ENCODE measurements around the gene EHBP1L1. TPM values are rescaled to one million over a fixed set of nuclear protein-coding genes. Genes with fewer than 3 reads are reported as not detected.
A peak's percentile ranks its signal among the peaks of the same experiment; 100 is the strongest.

Gene EHBP1L1
- total RNA-seq, 2 donors from 2014 or later = 53.4 to 61.0 TPM

GRCh38 chr11:65586676-65587075 lies 10.8 kb downstream of the EHBP1L1 start:
- intact Hi-C loops (cut with DNase I) = no loop called here
- no peak for DNase-seq
- peak; percentile 3 to 48 for ATAC-seq

- peak; percentile 44 to 45 for ATAC-seq
- intact Hi-C loops (cut with DNase I) = loop anchor here in 1 of 2 donors (2.0 kb wide), 1 partner anchor 48 kb away; no protein-coding TSS in a partner anchor
Measured at GRCh38 chr11:65588199-65589054, 12.6 kb downstream of the EHBP1L1 start.

GRCh38 chr11:65589444-65590239 lies 13.8 kb downstream of the EHBP1L1 start:
- intact Hi-C loops (cut with DNase I) = loop anchor here (2.0 to 10.0 kb wide), 2 partner anchors 45 to 49 kb away; no protein-coding TSS in a partner anchor
- ATAC-seq = no peak

More at GRCh38 chr11:65588199-65589054, 12.6 kb downstream of the EHBP1L1 start:
- DNase-seq = no peak

GRCh38 chr11:65590240-65590738 lies 14.4 kb downstream of the EHBP1L1 start:
- ATAC-seq = no peak
- no peak for DNase-seq
- intact Hi-C loops (cut with DNase I) = loop anchor here in 1 of 2 donors (10.0 kb wide), 1 partner anchor 45 kb away; no protein-coding TSS in a partner anchor

More at GRCh38 chr11:65589444-65590239, 13.8 kb downstream of the EHBP1L1 start:
- DNase-seq = no peak

GRCh38 chr11:65591939-65592857 lies 16.3 kb downstream of the EHBP1L1 start:
- intact Hi-C loops (cut with DNase I) = loop anchor here in 1 of 2 donors (10.0 kb wide), 1 partner anchor 47 kb away; no protein-coding TSS in a partner anchor
- DNase-seq (peak; percentile 77), ATAC-seq (peak; percentile 16 to 25)

- intact Hi-C loops (cut with DNase I) = loop anchor here in 1 of 2 donors (10.0 kb wide), 1 partner anchor 48 kb away; no protein-coding TSS in a partner anchor
- no peak for ATAC-seq
- no peak for DNase-seq
Measured at GRCh38 chr11:65592858-65593517, 17.1 kb downstream of the EHBP1L1 start.

GRCh38 chr11:65593518-65594414 lies 17.9 kb downstream of the EHBP1L1 start:
- no peak for DNase-seq
- intact Hi-C loops (cut with DNase I) = loop anchor here in 1 of 2 donors (10.0 kb wide), 1 partner anchor 49 kb away; no protein-coding TSS in a partner anchor
- ATAC-seq = peak; percentile 19 to 53

GRCh38 chr11:65595131-65595530 lies 19.3 kb downstream of the EHBP1L1 start:
- intact Hi-C loops (cut with DNase I) = loop anchor here in 1 of 2 donors (10.0 kb wide), 1 partner anchor 50 kb away; no protein-coding TSS in a partner anchor
- ATAC-seq (no peak), DNase-seq (no peak)

- ATAC-seq (no peak), DNase-seq (no peak)
- intact Hi-C loops (cut with DNase I) = loop anchor here in 1 of 2 donors (10.0 kb wide), 1 partner anchor 51 kb away; no protein-coding TSS in a partner anchor
Measured at GRCh38 chr11:65595543-65596281, 19.9 kb downstream of the EHBP1L1 start, which contains the start of gene KCNK7. TSS of gene KCNK7 (minus strand) at chr11:65595800. CDS start at chr11:65595772, 28 bp downstream.

GRCh38 chr11:65596520-65596919 lies 20.7 kb downstream of the EHBP1L1 start:
- intact Hi-C loops (cut with DNase I) = loop anchor here in 1 of 2 donors (10.0 kb wide), 1 partner anchor 52 kb away; no protein-coding TSS in a partner anchor
- DNase-seq (no peak), ATAC-seq (no peak)

- intact Hi-C loops (cut with DNase I) = loop anchor here in 1 of 2 donors (10.0 kb wide), 1 partner anchor 53 kb away; no protein-coding TSS in a partner anchor
- ATAC-seq = no peak
- DNase-seq = no peak
Measured at GRCh38 chr11:65598258-65598699, 22.4 kb downstream of the EHBP1L1 start.

- no peak for ATAC-seq
- intact Hi-C loops (cut with DNase I) = loop anchor here in 1 of 2 donors (10.0 kb wide), 1 partner anchor 55 kb away; no protein-coding TSS in a partner anchor
- DNase-seq = no peak
Measured at GRCh38 chr11:65599216-65599954, 23.5 kb downstream of the EHBP1L1 start.

- ATAC-seq (no peak), DNase-seq (no peak)
- intact Hi-C loops (cut with DNase I) = loop anchor here in 1 of 2 donors (10.0 kb wide), 1 partner anchor 55 kb away; no protein-coding TSS in a partner anchor
Measured at GRCh38 chr11:65599955-65600246, 24.0 kb downstream of the EHBP1L1 start.

GRCh38 chr11:65604258-65604657 lies 28.4 kb downstream of the EHBP1L1 start:
- intact Hi-C loops (cut with DNase I) = no loop called here
- no peak for ATAC-seq
- DNase-seq = no peak
